A549 (cell line): Measurements from ENCODE around the gene FSTL4.

Source experiments
- BCL3 ChIP-seq: fragments of >200 bp; sonication (Bioruptor Twin); formaldehyde crosslinking; IDR thresholded peaks from 3 replicates; pipeline ENCODE4 v1.6.1; 2016
- HES2 ChIP-seq: fragments of >200 bp; sonication (Bioruptor Twin); formaldehyde crosslinking; IDR thresholded peaks from 2 replicates; pipeline ENCODE4 v1.6.1; 2016
- HOXA7 ChIP-seq: fragments of 250-450 bp; sonication (Bioruptor Pico); IDR thresholded peaks from 2 replicates; pipeline ENCODE4 v1.5.0; 2020; ENCODE audit warnings: mild to moderate bottlenecking, moderate library complexity
- HOXB13 ChIP-seq: fragments of 250-450 bp; sonication (Bioruptor Pico); IDR thresholded peaks from 2 replicates; pipeline ENCODE4 v1.5.0; 2020; ENCODE audit warnings: low read depth, mild to moderate bottlenecking, moderate library complexity
- POLR2A ChIP-seq: IDR thresholded peaks from 2 replicates; pipeline ENCODE4 v1.6.1; 2012; ENCODE audit warnings: mild to moderate bottlenecking, low read length
- RAD21 ChIP-seq, 2 experiments: fragments of >200 bp in 1 of 2; sonication (Bioruptor Twin) in 1 of 2; formaldehyde crosslinking in 1 of 2; IDR thresholded peaks in 1 of 2; conservative IDR thresholded peaks in 1 of 2; 2 replicates in 1 of 2; 3 replicates in 1 of 2; pipeline ENCODE4 v1.6.1; 2012 to 2018; ENCODE audit warnings: inconsistent platforms in 1 of 2
- RCOR1 ChIP-seq: fragments of 150-350 bp; IDR thresholded peaks from 2 replicates; pipeline ENCODE4 v1.6.1; 2014; ENCODE audit warnings: antibody characterized with exemption, low read length, low read depth
- REST ChIP-seq: fragments of 200-600 bp; sonication (generic); IDR thresholded peaks from 2 replicates; pipeline ENCODE4 v1.6.1; 2016; ENCODE audit warnings: antibody characterized with exemption, mild to moderate bottlenecking, moderate library complexity
- TF ChIP-seq, protein P1 (sequence below): fragments of 450-650 bp; IDR thresholded peaks from 2 replicates; pipeline ENCODE4 v1.6.1; 2014; ENCODE audit warnings: antibody characterized with exemption
- TF ChIP-seq, protein P2 (sequence below): fragments of >200 bp; sonication (Bioruptor Twin); formaldehyde crosslinking; IDR thresholded peaks from 3 replicates; pipeline ENCODE4 v1.5.1; 2016

GRCh38 chr5:133309166-133309795, 303.1 kb downstream of the FSTL4 start:
- TF ChIP-seq, protein P1, sequence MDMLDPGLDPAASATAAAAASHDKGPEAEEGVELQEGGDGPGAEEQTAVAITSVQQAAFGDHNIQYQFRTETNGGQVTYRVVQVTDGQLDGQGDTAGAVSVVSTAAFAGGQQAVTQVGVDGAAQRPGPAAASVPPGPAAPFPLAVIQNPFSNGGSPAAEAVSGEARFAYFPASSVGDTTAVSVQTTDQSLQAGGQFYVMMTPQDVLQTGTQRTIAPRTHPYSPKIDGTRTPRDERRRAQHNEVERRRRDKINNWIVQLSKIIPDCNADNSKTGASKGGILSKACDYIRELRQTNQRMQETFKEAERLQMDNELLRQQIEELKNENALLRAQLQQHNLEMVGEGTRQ, result no peak
- TF ChIP-seq, protein P2, sequence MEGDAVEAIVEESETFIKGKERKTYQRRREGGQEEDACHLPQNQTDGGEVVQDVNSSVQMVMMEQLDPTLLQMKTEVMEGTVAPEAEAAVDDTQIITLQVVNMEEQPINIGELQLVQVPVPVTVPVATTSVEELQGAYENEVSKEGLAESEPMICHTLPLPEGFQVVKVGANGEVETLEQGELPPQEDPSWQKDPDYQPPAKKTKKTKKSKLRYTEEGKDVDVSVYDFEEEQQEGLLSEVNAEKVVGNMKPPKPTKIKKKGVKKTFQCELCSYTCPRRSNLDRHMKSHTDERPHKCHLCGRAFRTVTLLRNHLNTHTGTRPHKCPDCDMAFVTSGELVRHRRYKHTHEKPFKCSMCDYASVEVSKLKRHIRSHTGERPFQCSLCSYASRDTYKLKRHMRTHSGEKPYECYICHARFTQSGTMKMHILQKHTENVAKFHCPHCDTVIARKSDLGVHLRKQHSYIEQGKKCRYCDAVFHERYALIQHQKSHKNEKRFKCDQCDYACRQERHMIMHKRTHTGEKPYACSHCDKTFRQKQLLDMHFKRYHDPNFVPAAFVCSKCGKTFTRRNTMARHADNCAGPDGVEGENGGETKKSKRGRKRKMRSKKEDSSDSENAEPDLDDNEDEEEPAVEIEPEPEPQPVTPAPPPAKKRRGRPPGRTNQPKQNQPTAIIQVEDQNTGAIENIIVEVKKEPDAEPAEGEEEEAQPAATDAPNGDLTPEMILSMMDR, result no peak
- TF ChIP-seq POLR2A (no peak), HES2 (no peak), RCOR1 (no peak), HOXB13 (CRISPR knock-in tag) (no peak), HOXA7 (no peak), BCL3 (no peak), RAD21 (conservative IDR thresholded peaks at IDR 0.05 in 1 of 2, IDR thresholded peaks at IDR 0.05 in 1 of 2) (no peak), REST (no peak)
